Peyer's patch (tissue), 4 donors: ENCODE measurements around the gene IL22RA1. TPM values are rescaled to one million over a fixed set of nuclear protein-coding genes. Genes with fewer than 3 reads are reported as not detected.

Source experiments
- DNase-seq, 3 donors: peaks; one replicate each; pipeline ENCODE4 v3.0.0-alpha.2; 2017 to 2019
- H3K27ac ChIP-seq, 4 donors: fragments of 200-600 bp; sonication (generic); one replicate each; pipeline ENCODE4 v1.5.1; 2016 to 2019
- H3K27me3 ChIP-seq, 2 donors: fragments of 200-600 bp; sonication (generic); one replicate each; pipeline ENCODE4 v1.5.1; 2019
- H3K36me3 ChIP-seq, 3 donors: fragments of 200-600 bp; sonication (generic); one replicate each; pipeline ENCODE4 v1.5.1; 2016 to 2019
- H3K4me1 ChIP-seq, 4 donors: fragments of 200-600 bp; sonication (generic); one replicate each; pipeline ENCODE4 v1.5.1; 2016 to 2019
- H3K4me3 ChIP-seq, 4 donors: fragments of 200-600 bp; sonication (generic); 1 replicate in 3 of 4; 2 replicates in 1 of 4; pipeline ENCODE4 v1.5.1; 2016 to 2019; ENCODE audit warnings: mild to moderate bottlenecking in 1 of 4
- H3K9me3 ChIP-seq, 4 donors: fragments of 200-600 bp; sonication (generic); one replicate each; pipeline ENCODE4 v1.5.1; 2016 to 2019; ENCODE audit warnings: mild to moderate bottlenecking in 1 of 4
- POLR2A ChIP-seq, 2 donors: fragments of 450-650 bp; IDR thresholded peaks; one replicate each; pipeline ENCODE4 v1.5.1; 2017; ENCODE audit warnings: antibody characterized with exemption in 2 of 2, mild to moderate bottlenecking in 2 of 2, moderate library complexity in 2 of 2
- total RNA-seq, 4 donors: library from RNA; depleted of rRNA; stranded (reverse); fragments of >200 nt; gene quantifications; one replicate each; pipeline ENCODE4 v1.1.0, GENCODE V29; 2016
- TF ChIP-seq, protein P1 (sequence below), 6 experiments: fragments of 450-650 bp in 4 of 6; fragments of 200-600 bp in 2 of 6; sonication (generic) in 1 of 6; IDR thresholded peaks; one replicate each; pipeline ENCODE4 v1.5.1; 2017 to 2019; ENCODE audit warnings: antibody characterized with exemption in 6 of 6, mild to moderate bottlenecking in 3 of 6, moderate library complexity in 1 of 6

The IL22RA1 gene
- total RNA-seq, 4 donors from 2014 or later, result 9.9 to 87.9 (median 74.5) TPM

DNA sequence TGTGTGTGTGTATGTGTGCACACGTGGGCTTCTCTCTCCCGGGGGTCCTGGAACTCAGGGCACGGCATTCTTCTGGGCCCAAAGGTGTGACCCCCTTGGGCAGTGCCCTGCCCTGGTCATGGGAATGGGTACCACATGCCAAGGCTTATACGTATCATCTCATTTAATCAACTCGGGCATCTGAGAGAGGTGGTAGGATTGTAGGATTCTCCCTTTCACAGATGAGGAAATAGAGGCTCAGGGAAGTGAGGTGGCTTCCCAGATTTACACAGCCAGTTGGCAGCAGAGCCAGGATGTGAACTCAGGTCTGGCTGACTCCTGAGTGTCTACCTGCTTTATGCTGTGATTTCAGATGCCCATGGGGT lies 46.2 kb downstream of the IL22RA1 start:
- no peak for DNase-seq
- H3K27me3 ChIP-seq, result no peaks in the 10 kb centered on the region
- H3K4me1 ChIP-seq, result peaks cover 0 to 24% (median 2%) of the 10 kb centered on the region in 4 donors
- no peak overlapping the region for H3K4me3 ChIP-seq
- no peak for TF ChIP-seq POLR2A (IDR thresholded peaks at IDR 0.05)
- TF ChIP-seq, protein P1, sequence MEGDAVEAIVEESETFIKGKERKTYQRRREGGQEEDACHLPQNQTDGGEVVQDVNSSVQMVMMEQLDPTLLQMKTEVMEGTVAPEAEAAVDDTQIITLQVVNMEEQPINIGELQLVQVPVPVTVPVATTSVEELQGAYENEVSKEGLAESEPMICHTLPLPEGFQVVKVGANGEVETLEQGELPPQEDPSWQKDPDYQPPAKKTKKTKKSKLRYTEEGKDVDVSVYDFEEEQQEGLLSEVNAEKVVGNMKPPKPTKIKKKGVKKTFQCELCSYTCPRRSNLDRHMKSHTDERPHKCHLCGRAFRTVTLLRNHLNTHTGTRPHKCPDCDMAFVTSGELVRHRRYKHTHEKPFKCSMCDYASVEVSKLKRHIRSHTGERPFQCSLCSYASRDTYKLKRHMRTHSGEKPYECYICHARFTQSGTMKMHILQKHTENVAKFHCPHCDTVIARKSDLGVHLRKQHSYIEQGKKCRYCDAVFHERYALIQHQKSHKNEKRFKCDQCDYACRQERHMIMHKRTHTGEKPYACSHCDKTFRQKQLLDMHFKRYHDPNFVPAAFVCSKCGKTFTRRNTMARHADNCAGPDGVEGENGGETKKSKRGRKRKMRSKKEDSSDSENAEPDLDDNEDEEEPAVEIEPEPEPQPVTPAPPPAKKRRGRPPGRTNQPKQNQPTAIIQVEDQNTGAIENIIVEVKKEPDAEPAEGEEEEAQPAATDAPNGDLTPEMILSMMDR (IDR thresholded peaks at IDR 0.05), result no peak
- H3K36me3 ChIP-seq, result no peaks in the 10 kb centered on the region
- H3K27ac ChIP-seq, result no peak overlapping the region
- H3K9me3 ChIP-seq, result no peaks in the 10 kb centered on the region

DNA sequence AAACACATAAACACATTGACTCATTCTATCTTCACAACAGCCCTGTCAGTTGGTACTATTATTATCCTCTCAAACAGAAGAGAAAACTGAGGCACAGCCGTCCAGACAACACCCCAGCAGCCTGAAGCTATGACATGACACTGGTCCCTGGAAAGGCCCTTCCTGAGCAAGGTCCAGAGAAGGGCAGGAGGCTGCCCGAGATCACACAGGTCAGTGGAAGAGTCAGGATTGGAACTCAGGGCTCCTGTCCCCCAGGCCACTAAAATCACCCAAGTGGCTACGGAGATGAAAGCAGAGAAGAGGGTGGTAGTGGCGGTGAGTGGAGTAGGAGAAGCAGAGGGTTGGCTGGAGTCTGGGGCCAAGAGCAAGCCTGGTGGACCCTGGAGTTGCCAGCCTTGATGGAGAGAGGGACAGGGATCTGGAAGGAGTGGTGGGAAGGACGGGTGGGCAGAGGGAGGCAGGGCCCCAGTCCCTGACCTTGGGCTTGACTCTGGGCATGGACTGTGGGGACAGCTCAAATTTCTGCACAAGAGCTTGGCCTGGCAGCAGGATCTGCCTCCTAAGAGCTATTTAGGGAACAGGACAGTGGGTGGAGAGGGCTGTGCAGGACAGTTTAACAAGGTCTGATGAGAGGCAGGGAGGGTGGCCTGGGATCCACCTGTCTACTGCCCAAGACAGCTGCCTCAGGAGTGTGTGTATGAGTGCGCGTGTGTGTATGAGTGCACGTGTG lies 46.8 kb downstream of the IL22RA1 start:
- no peak for DNase-seq
- Histone ChIP-seq H3K4me1 (peaks cover 0 to 19% (median 0%) of the 10 kb centered on the region in 4 donors), H3K9me3 (no peaks in the 10 kb centered on the region), H3K4me3 (no peak overlapping the region), H3K36me3 (no peaks in the 10 kb centered on the region), H3K27me3 (no peaks in the 10 kb centered on the region), H3K27ac (no peak overlapping the region)
- no peak for TF ChIP-seq POLR2A (IDR thresholded peaks at IDR 0.05)
- TF ChIP-seq, protein P1 (IDR thresholded peaks at IDR 0.05), result no peak

DNA sequence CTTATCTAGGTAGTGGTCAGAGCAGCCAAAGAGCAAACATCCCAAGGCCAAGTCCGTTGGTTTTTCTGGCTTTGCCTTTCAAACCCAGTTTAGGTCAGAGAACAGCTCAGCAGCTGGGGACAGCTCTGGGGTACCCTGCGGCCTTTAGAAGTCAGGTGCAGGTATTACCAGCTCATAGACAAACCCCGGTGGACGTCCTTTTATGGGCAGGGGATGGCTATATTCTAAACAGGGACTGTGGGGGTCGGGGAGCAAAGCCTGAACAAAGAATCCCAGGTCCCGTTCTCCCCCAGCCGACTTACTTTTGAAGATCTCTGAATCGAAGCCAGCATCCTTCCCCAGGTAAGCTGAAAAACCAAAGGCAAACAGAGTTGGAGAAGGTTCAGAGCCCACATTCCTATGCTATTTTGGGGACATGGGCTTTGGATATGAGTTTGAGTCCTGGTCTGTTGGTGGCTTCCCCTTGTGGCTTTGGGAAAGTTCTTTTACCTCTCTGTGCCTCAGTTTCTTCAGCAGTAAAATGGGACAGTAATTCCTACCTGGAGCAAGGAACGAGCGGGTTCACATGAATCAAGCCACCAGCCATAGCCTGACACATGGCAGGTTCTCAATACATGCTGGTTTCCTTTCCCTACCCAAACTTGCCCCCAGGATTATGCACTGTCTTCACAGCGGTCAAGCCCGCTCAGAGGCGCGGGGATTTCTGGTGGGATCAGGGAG lies 47.6 kb downstream of the IL22RA1 start:
- Histone ChIP-seq H3K9me3 (no peaks in the 10 kb centered on the region), H3K36me3 (no peaks in the 10 kb centered on the region), H3K27ac (no peak overlapping the region), H3K4me3 (no peak overlapping the region), H3K4me1 (peaks cover 0 to 11% (median 0%) of the 10 kb centered on the region in 4 donors), H3K27me3 (no peaks in the 10 kb centered on the region)
- no peak for DNase-seq
- no peak for TF ChIP-seq POLR2A (IDR thresholded peaks at IDR 0.05)
- TF ChIP-seq, protein P1 (IDR thresholded peaks at IDR 0.05), result no peak

DNA sequence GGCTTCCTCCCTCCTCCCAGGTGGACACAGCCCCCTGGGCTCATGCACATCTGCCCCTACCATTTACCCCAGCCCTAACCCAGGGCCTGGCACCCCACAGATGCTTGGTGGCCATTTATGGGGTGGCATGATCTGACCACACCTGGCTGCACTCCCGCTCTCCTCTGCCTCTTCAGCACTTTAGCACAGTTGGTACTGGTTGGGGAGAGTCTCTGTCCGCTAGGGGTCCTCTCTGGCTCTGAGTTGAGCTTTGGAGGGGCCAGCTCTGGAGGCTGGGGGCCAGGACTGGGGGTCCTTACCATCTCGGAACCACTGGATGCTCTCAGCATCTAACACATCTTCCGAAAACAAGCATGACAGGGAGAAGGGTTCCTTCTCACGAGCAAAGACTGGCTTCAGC lies 48.4 kb downstream of the IL22RA1 start:
- peaks cover 0 to 4% (median 0%) of the 10 kb centered on the region in 4 donors for H3K4me1 ChIP-seq
- no peaks in the 10 kb centered on the region for H3K27me3 ChIP-seq
- H3K36me3 ChIP-seq, result no peaks in the 10 kb centered on the region
- TF ChIP-seq, protein P1 (IDR thresholded peaks at IDR 0.05), result no peak
- no peak for TF ChIP-seq POLR2A (IDR thresholded peaks at IDR 0.05)
- no peak overlapping the region for H3K27ac ChIP-seq
- peak in 1 of 3 donors; percentile 44 for DNase-seq
- no peak overlapping the region for H3K4me3 ChIP-seq
- no peaks in the 10 kb centered on the region for H3K9me3 ChIP-seq

DNA sequence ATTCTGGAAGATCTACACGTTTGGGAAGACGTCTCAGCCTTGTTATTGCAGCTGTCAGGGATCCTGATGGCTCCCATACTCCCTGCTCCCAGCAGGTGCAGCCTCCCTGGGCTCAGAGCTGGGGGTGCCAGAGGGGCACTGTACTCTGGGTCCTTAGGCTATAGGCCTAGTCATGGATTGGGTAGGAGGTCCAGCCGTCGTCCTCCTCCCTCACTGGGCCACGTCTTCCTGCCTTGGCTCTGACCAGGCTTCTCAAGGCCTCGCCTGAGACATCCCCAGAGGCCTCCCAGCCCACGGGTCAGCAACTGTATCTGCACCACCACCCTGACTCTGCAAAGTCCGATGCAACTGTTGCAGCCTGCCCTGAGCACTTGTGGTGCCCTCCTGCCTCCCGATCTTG lies 49.2 kb downstream of the IL22RA1 start:
- Histone ChIP-seq H3K27ac (no peak overlapping the region), H3K4me1 (no peaks in the 10 kb centered on the region), H3K9me3 (no peaks in the 10 kb centered on the region), H3K4me3 (no peak overlapping the region), H3K36me3 (no peaks in the 10 kb centered on the region), H3K27me3 (no peaks in the 10 kb centered on the region)
- peak in 1 of 3 donors; percentile 26 for DNase-seq
- TF ChIP-seq, protein P1 (IDR thresholded peaks at IDR 0.05), result no peak
- TF ChIP-seq POLR2A (IDR thresholded peaks at IDR 0.05), result no peak
